ENCODE data around the gene ALDOB.

ALDOB gene

GRCh38 chr9:101470021-101470420, 34.4 kb upstream of the ALDOB start:
- no peak overlapping the region for H3K4me3 ChIP-seq (ENCODE audit: low read depth, low read length)
- no peak for TF ChIP-seq CTCF (IDR thresholded peaks at IDR 0.05; ENCODE audit: low read depth, low read length)
- H3K27me3 ChIP-seq, result no peaks in the 10 kb centered on the region
- no peaks in the 10 kb centered on the region for H3K9me3 ChIP-seq
- H3K4me1 ChIP-seq, result peaks cover 34% of the 10 kb centered on the region
- DNase-seq, result no peak
- H3K36me3 ChIP-seq, result peaks cover 26% of the 10 kb centered on the region

- H3K36me3 ChIP-seq, result peaks cover 16% of the 10 kb centered on the region
- H3K4me3 ChIP-seq (ENCODE audit: low read depth, low read length), result no peak overlapping the region
- H3K4me1 ChIP-seq, result peaks cover 35% of the 10 kb centered on the region
- H3K27me3 ChIP-seq, result no peaks in the 10 kb centered on the region
- no peak for TF ChIP-seq CTCF (IDR thresholded peaks at IDR 0.05; ENCODE audit: low read depth, low read length)
- no peak for DNase-seq
- H3K9me3 ChIP-seq, result no peaks in the 10 kb centered on the region
These were observed 33.5 kb upstream of the ALDOB start for GRCh38 chr9:101469026-101469425.

- peak; percentile 40 for DNase-seq
- no peaks in the 10 kb centered on the region for H3K9me3 ChIP-seq
- peaks cover 35% of the 10 kb centered on the region for H3K4me1 ChIP-seq
- H3K27me3 ChIP-seq, result no peaks in the 10 kb centered on the region
- H3K36me3 ChIP-seq, result peaks cover 7% of the 10 kb centered on the region
- no peak overlapping the region; the same call in 1 of the 2 replicates for H3K4me3 ChIP-seq (ENCODE audit: low read depth, low read length)
- no peak for TF ChIP-seq CTCF (IDR thresholded peaks at IDR 0.05; ENCODE audit: low read depth, low read length)
These were observed 32.5 kb upstream of the ALDOB start for GRCh38 chr9:101468116-101468515.

GRCh38 chr9:101467690-101468089, 32.1 kb upstream of the ALDOB start:
- Histone ChIP-seq H3K4me3 (ENCODE audit: low read depth, low read length) (no peak overlapping the region), H3K36me3 (peaks cover 3% of the 10 kb centered on the region; the same call in 1 of the 2 replicates), H3K9me3 (no peaks in the 10 kb centered on the region), H3K27me3 (no peaks in the 10 kb centered on the region), H3K4me1 (peaks cover 35% of the 10 kb centered on the region)
- no peak for DNase-seq
- no peak for TF ChIP-seq CTCF (IDR thresholded peaks at IDR 0.05; ENCODE audit: low read depth, low read length)

GRCh38 chr9:101466863-101467262, 31.3 kb upstream of the ALDOB start:
- Histone ChIP-seq H3K27me3 (no peaks in the 10 kb centered on the region), H3K4me1 (peaks cover 35% of the 10 kb centered on the region), H3K36me3 (no peaks in the 10 kb centered on the region; the same call in 1 of the 2 replicates), H3K9me3 (no peaks in the 10 kb centered on the region), H3K4me3 (ENCODE audit: low read depth, low read length) (no peak overlapping the region)
- TF ChIP-seq CTCF (IDR thresholded peaks at IDR 0.05; ENCODE audit: low read depth, low read length), result no peak
- no peak for DNase-seq

GRCh38 chr9:101465326-101465915, 29.8 kb upstream of the ALDOB start:
- Histone ChIP-seq H3K4me1 (peaks cover 35% of the 10 kb centered on the region), H3K4me3 (ENCODE audit: low read depth, low read length) (no peak overlapping the region), H3K9me3 (no peaks in the 10 kb centered on the region), H3K36me3 (no peaks in the 10 kb centered on the region), H3K27me3 (no peaks in the 10 kb centered on the region)
- peak; percentile 73 for DNase-seq
- TF ChIP-seq CTCF (IDR thresholded peaks at IDR 0.05; ENCODE audit: low read depth, low read length), result peak; percentile 81
